Common myeloid progenitor, CD34-positive (primary cell): Measurements from ENCODE around the gene SYT2.
"Not testable (repeated sequence)": the region's sequence is repeated elsewhere in the genome, so short reads cannot be mapped to it uniquely, and the experiment has no call there.

Experiments
- CTCF ChIA-PET: fragments of 350-600 bp; sonication (Branson Sonifier 250); formaldehyde crosslinking; loops from one replicate; lab custom pipeline; 2021; ENCODE audit warnings: antibody characterized with exemption; lab: Charles Lee
- POLR2A ChIA-PET: fragments of 350-600 bp; sonication (Branson Sonifier 250); formaldehyde crosslinking; loops from one replicate; lab custom pipeline; 2021; ENCODE audit warnings: antibody characterized with exemption; lab: Charles Lee
- DNase-seq, 3 donors: peaks; one replicate each; pipeline versions ENCODE4 v3.0.0 to v3.0.0-alpha.2; 2013
- H3K27ac ChIP-seq, 2 experiments: 1 replicate in 1 of 2; 2 replicates in 1 of 2; pipeline ENCODE4 v1.7.0; 2013; ENCODE audit warnings: inconsistent platforms in 2 of 2, low read length in 2 of 2, mild to moderate bottlenecking in 2 of 2, low read depth in 1 of 2, moderate library complexity in 1 of 2; ENCODE audit not compliant: severe bottlenecking in 2 of 2, insufficient read depth in 1 of 2, poor library complexity in 1 of 2
- H3K27me3 ChIP-seq, 5 experiments: replicated peaks in 2 of 5; 1 replicate in 3 of 5; 2 replicates in 2 of 5; pipeline versions ENCODE4 v1.6.1 to v1.7.0; 2013; ENCODE audit warnings: low read length in 4 of 5, mild to moderate bottlenecking in 2 of 5, moderate library complexity in 2 of 5, inconsistent platforms in 1 of 5; ENCODE audit not compliant: insufficient read depth in 5 of 5, control insufficient read depth in 4 of 5
- H3K36me3 ChIP-seq, 4 experiments: 1 replicate in 2 of 4; 2 replicates in 2 of 4; pipeline versions ENCODE4 v1.6.1 to v1.7.0; 2013; ENCODE audit warnings: low read length in 3 of 4, control low read depth in 1 of 4, mild to moderate bottlenecking in 1 of 4; ENCODE audit not compliant: control insufficient read depth in 4 of 4, insufficient read depth in 4 of 4
- H3K4me1 ChIP-seq, 4 experiments: 1 replicate in 3 of 4; 2 replicates in 1 of 4; pipeline versions ENCODE4 v1.6.1 to v1.7.1; 2013; ENCODE audit warnings: low read length in 3 of 4, mild to moderate bottlenecking in 3 of 4, control low read depth in 1 of 4, inconsistent platforms in 1 of 4, moderate library complexity in 1 of 4; ENCODE audit not compliant: control insufficient read depth in 4 of 4, insufficient read depth in 4 of 4; ENCODE audit errors: control extremely low read depth in 1 of 4
- H3K4me3 ChIP-seq, 7 experiments: 1 replicate in 4 of 7; 2 replicates in 3 of 7; pipeline versions ENCODE4 v1.5.1 to v1.7.0; 2013; ENCODE audit warnings: mild to moderate bottlenecking in 7 of 7, low read length in 6 of 7, moderate library complexity in 6 of 7, inconsistent platforms in 2 of 7, low read depth in 2 of 7, control low read depth in 1 of 7; ENCODE audit not compliant: insufficient read depth in 4 of 7, control insufficient read depth in 1 of 7; ENCODE audit errors: extremely low read depth in 1 of 7
- H3K9me3 ChIP-seq, 5 experiments: 1 replicate in 4 of 5; 2 replicates in 1 of 5; pipeline versions ENCODE4 v1.6.1 to v1.7.1; 2013; ENCODE audit warnings: low read length in 4 of 5, mild to moderate bottlenecking in 2 of 5, inconsistent platforms in 1 of 5, low read depth in 1 of 5, moderate library complexity in 1 of 5; ENCODE audit not compliant: control insufficient read depth in 4 of 5, insufficient read depth in 2 of 5; ENCODE audit errors: control extremely low read depth in 1 of 5
- WGBS: methylation state at CpG from one replicate; pipeline ENCODE4 v1.1.5; 2013; ENCODE audit not compliant: insufficient coverage; 5-methylcytosine and 5-hydroxymethylcytosine counted together

The SYT2 gene

GRCh38 chr1:202557662-202558061 is 152.6 kb downstream of the SYT2 start:
- ChIA-PET POLR2A (interaction anchor here (0.6 kb wide), 1 partner anchor 850 kb away, joined by 5 read pairs; no protein-coding TSS in a partner anchor), CTCF (interaction anchor here (0.6 kb wide), 3 partner anchors 98 to 993 kb away, joined by 3 to 4 read pairs (median 4); no protein-coding TSS in a partner anchor)
- not testable (repeated sequence) for DNase-seq, H3K9me3 ChIP-seq, H3K27me3 ChIP-seq, H3K36me3 ChIP-seq, H3K4me1 ChIP-seq, H3K4me3 ChIP-seq, H3K27ac ChIP-seq
- WGBS, result 100% methylated on average over 1 of the region's 1 CpG

- H3K4me1 ChIP-seq, H3K9me3 ChIP-seq, H3K27ac ChIP-seq, DNase-seq, H3K27me3 ChIP-seq, POLR2A ChIA-PET, H3K4me3 ChIP-seq, H3K36me3 ChIP-seq, CTCF ChIA-PET: not testable (repeated sequence)
- WGBS, result no CpG with 5 or more reads among the region's 4 CpGs
These were observed 154.2 kb downstream of the SYT2 start for GRCh38 chr1:202556037-202556436.

DNA sequence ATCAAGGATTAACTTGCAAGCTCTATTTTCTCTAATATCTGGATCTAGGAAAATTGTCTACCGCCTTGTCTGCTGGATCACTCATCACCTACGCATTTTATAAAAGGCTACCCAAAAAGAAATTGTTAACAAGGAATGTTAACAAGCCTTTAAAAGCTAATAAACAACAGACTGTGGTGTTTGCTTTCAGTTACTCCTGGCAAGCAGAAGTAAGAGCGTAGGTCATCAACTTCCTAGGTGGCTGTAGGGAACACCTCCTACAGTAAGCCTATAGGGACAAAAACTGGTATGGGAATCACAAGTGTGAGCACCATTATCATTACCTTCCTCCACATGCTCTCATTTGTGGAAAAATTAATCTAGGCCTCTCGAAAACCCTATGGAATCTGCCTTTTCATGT is 155.6 kb downstream of the SYT2 start:
- H3K9me3 ChIP-seq, H3K4me3 ChIP-seq, CTCF ChIA-PET, H3K27me3 ChIP-seq, H3K36me3 ChIP-seq, POLR2A ChIA-PET, H3K4me1 ChIP-seq, H3K27ac ChIP-seq, DNase-seq: not testable (repeated sequence)
- WGBS, result no CpG with 5 or more reads among the region's 4 CpGs

- WGBS, result 100% methylated on average over 1 of the region's 3 CpGs
- CTCF ChIA-PET, result interaction anchor here (0.6 kb wide), 1 partner anchor 1086 kb away, joined by 3 read pairs; no protein-coding TSS in a partner anchor
- peaks cover 0 to 2% (median 0%) of the 10 kb centered on the region in 4 experiments for H3K36me3 ChIP-seq
- H3K4me1 ChIP-seq, result no peaks in the 10 kb centered on the region
- peak; percentile 9 to 27 (median 10) for DNase-seq
- no peak overlapping the region for H3K4me3 ChIP-seq
- no peaks in the 10 kb centered on the region for H3K9me3 ChIP-seq
- no peaks in the 10 kb centered on the region for H3K27me3 ChIP-seq
- H3K27ac ChIP-seq, result no peak overlapping the region
- POLR2A ChIA-PET, result no interaction called here
These were observed 156.7 kb downstream of the SYT2 start for GRCh38 chr1:202553560-202554038.

DNA sequence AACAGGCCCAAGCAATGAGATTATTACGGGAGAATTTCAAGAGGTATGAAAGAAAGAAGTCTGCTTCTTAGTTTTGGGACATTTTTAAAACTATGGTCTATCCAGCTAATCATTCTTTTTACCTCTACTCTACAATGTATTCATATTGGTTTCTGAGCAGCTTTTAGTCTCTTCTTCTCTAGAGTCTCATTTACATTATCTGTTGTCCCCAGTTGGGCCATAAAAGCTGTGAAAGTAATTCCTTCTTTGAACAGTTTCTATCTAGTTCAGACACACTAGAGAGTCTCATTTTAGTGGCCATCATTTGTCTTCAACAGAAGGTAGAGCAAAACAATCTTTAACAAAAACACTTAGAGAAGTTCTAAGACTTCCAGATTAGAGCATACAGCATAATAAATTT is 157.2 kb downstream of the SYT2 start:
- CTCF ChIA-PET, result interaction anchor here (0.6 kb wide), 1 partner anchor 1087 kb away, joined by 3 read pairs; no protein-coding TSS in a partner anchor
- POLR2A ChIA-PET, H3K27ac ChIP-seq, DNase-seq, H3K4me1 ChIP-seq, H3K9me3 ChIP-seq, H3K36me3 ChIP-seq, H3K27me3 ChIP-seq, H3K4me3 ChIP-seq: not testable (repeated sequence)
- WGBS, result no CpG with 5 or more reads among the region's 1 CpG

DNA sequence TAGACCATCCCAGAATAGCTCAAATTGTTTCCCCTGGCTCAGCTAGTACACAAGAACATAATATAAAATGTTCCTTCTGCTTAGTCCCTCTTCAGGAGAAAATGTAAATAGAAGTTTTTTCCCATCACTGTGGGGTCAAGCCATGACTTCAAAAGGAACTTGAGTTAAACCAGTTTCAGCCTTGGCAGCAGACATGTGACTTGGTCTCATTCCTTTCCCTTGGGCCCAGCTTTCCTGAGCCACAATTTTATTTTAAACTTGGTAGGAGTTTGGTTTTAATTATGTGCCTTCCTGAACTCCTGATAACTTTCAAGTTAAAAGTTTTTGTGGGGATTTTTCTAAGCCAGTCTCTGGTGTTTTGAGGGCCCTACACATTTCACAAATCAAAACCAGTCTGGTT is 157.6 kb downstream of the SYT2 start:
- H3K9me3 ChIP-seq, H3K4me1 ChIP-seq, H3K27ac ChIP-seq, H3K36me3 ChIP-seq, H3K27me3 ChIP-seq, CTCF ChIA-PET, DNase-seq, H3K4me3 ChIP-seq, POLR2A ChIA-PET: not testable (repeated sequence)

GRCh38 chr1:202551683-202552082 is 158.6 kb downstream of the SYT2 start:
- H3K4me3 ChIP-seq, result no peak overlapping the region
- no peaks in the 10 kb centered on the region for H3K4me1 ChIP-seq
- H3K27ac ChIP-seq, result no peak overlapping the region
- DNase-seq, result no peak
- H3K36me3 ChIP-seq, result peaks cover 0 to 2% (median 0%) of the 10 kb centered on the region in 4 experiments
- no peaks in the 10 kb centered on the region for H3K27me3 ChIP-seq
- 92% methylated on average over 3 of the region's 3 CpGs for WGBS
- CTCF ChIA-PET, result no interaction called here
- POLR2A ChIA-PET, result no interaction called here
- H3K9me3 ChIP-seq, result no peaks in the 10 kb centered on the region
